ENCODE results near the gene PEX11G. TPM values are rescaled to one million over a fixed set of nuclear protein-coding genes. Genes with fewer than 3 reads are reported as not detected.

Gene PEX11G
- total and polyA plus RNA-seq, 2 of the 8 experiments (the other 6 are each of a cell fraction or from before 2014, with no cell fraction given) = 2.1 to 4.3 TPM

DNA sequence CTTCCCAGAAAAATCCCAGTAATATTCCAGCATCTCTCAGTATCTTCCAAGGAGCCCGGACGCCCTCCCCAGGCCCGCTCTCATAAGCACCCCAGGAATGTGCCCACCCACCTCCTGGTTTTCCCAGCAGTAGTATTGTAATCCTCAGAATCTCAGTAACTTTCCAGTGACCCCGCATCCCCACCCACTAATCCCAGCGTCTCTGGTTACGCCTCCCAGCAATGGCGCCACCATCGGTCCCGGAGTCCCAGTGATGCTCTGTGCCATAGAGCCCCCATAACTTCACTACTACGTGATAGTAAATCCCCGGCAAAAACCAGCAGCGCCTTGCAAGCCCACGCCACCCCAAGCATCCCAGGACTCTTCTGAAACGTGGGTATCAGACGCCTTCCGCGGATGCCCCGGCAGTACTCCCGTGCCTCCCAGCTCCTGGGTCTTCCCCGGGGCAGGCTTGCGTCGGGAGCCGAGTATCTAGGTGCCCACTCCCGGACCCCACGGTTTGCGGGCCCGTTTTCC lies 45.8 kb upstream of the PEX11G start:
- no peak overlapping the region for H4K8ac ChIP-seq (ENCODE audit: extremely low read depth, insufficient read depth, low read length)
- no peaks in the 10 kb centered on the region for H3K79me2 ChIP-seq (ENCODE audit: control insufficient read depth in 1 of 2, insufficient read depth in 2 of 2, low read length in 2 of 2)
- H3K79me1 ChIP-seq (ENCODE audit: low read depth, low read length) = no peaks in the 10 kb centered on the region
- CTCF ChIA-PET (ENCODE audit: partially characterized antibody) = interaction anchor here (0.9 to 1.5 kb wide), 7 partner anchors 10 to 147 kb away, joined by 3 to 6 read pairs (median 3); partner anchors contain the start of genes MCOLN1 and PEX11G
- no peaks in the 10 kb centered on the region; the same call in 1 of the 2 replicates for H3K23me2 ChIP-seq (ENCODE audit: low read depth, low read length)
- FAIRE-seq = no peak
- no peak overlapping the region for H2BK20ac ChIP-seq (ENCODE audit: low read length)
- H3K9me3 ChIP-seq (ENCODE audit: insufficient read depth in 2 of 2, low read depth in 1 of 2, low read length in 1 of 2) = no peaks in the 10 kb centered on the region
- peaks cover 0 to 6% (median 3%) of the 10 kb centered on the region in 4 experiments; a peak in 4 of 7 replicates for H3K4me1 ChIP-seq (replicated peaks in 1 of 4; ENCODE audit: control insufficient read depth in 3 of 4, insufficient read depth in 4 of 4, low read length in 3 of 4)
- H3K4ac ChIP-seq (replicated peaks; ENCODE audit: insufficient read length, low read depth, low read length) = no peak overlapping the region
- no peak overlapping the region for H4K91ac ChIP-seq (replicated peaks; ENCODE audit: insufficient read length, low read length)
- H3K14ac ChIP-seq (ENCODE audit: insufficient read length) = no peak overlapping the region
- no peaks in the 10 kb centered on the region for H4K20me1 ChIP-seq (replicated peaks in 1 of 2; ENCODE audit: control insufficient read depth in 1 of 2, insufficient read depth in 2 of 2, low read length in 2 of 2)
- no peak overlapping the region for H2BK120ac ChIP-seq (replicated peaks; ENCODE audit: low read depth, low read length)
- no peak overlapping the region for H2AK5ac ChIP-seq (ENCODE audit: low read depth, low read length)
- no peak overlapping the region for H3K27ac ChIP-seq (ENCODE audit: low read depth, low read length)
- peak overlapping the region; percentile 80 for H3K18ac ChIP-seq (ENCODE audit: extremely low read depth, low read length)
- DNase-seq (ENCODE audit: low read depth in 1 of 2, low spot score in 2 of 2) = peak; percentile 47 to 83
- H2BK15ac ChIP-seq (ENCODE audit: low read length) = no peak overlapping the region
- POLR2A ChIA-PET (ENCODE audit: partially characterized antibody) = interaction anchor here (1.0 to 7.6 kb wide), 10 partner anchors 10 to 265 kb away, joined by 3 to 80 read pairs (median 5); partner anchors contain the start of genes MCOLN1 and ZNF358
- H2BK12ac ChIP-seq (ENCODE audit: low read depth, low read length) = no peak overlapping the region
- H4K5ac ChIP-seq (ENCODE audit: insufficient read length, low read depth, low read length) = peak overlapping the region; percentile 70
- H3K56ac ChIP-seq (replicated peaks; ENCODE audit: insufficient read length, low read depth, low read length) = peak overlapping the region; percentile 67
- H3K27me3 ChIP-seq (replicated peaks in 1 of 4; ENCODE audit: control insufficient read depth in 3 of 4, extremely low read depth in 1 of 4, insufficient read depth in 3 of 4, low read length in 3 of 4) = no peaks in the 10 kb centered on the region
- H3K36me3 ChIP-seq (ENCODE audit: control insufficient read depth in 2 of 4, insufficient read depth in 4 of 4, low read length in 3 of 4) = peaks cover 0 to 8% (median 3%) of the 10 kb centered on the region in 4 experiments; a peak in 4 of 8 replicates
- peak overlapping the region; percentile 75; the same call in 1 of the 2 replicates for H2BK5ac ChIP-seq (ENCODE audit: low read depth, low read length)
- 2% methylated on average over 23 of the region's 27 CpGs; no CpG with 5 or more reads in 1 of the 2 experiments for WGBS, 2 experiments (ENCODE audit: extremely low coverage in 1 of 2, insufficient coverage in 1 of 2, insufficient read length in 1 of 2, insufficient replicate concordance in 2 of 2, low coverage in 1 of 2, low lambda C conversion rate in 2 of 2, missing lambda C conversion rate in 1 of 2)
- no peak overlapping the region for H2AFZ ChIP-seq (ENCODE audit: low read length)
- H3K4me3 ChIP-seq (ENCODE audit: extremely low read depth in 1 of 4, insufficient read depth in 2 of 4, low read depth in 3 of 4, low read length in 4 of 4) = peak overlapping the region; percentile 76 to 98 (median 93)
- peak overlapping the region; percentile 36 to 58 (median 52) for H3K9ac ChIP-seq (replicated peaks in 1 of 4; ENCODE audit: extremely low read depth in 1 of 4, low read depth in 3 of 4, low read length in 3 of 4)
- peak overlapping the region; percentile 71 to 86 for H3K4me2 ChIP-seq (ENCODE audit: insufficient read depth in 1 of 2, low read depth in 2 of 2, low read length in 2 of 2)
- H3K23ac ChIP-seq (ENCODE audit: insufficient read length) = no peak overlapping the region
- TF ChIP-seq ATF3 (IDR thresholded peaks at IDR 0.05; ENCODE audit: insufficient read depth, low read depth, low read length) = no peak
- no peak for TF ChIP-seq HDAC6 (IDR thresholded peaks at IDR 0.05; ENCODE audit: low read depth, low read length)
- TF ChIP-seq SUZ12 (IDR thresholded peaks at IDR 0.05; ENCODE audit: low read length) = no peak
- no peak for TF ChIP-seq POU5F1 (IDR thresholded peaks at IDR 0.05; ENCODE audit: low read depth, low read length)
- TF ChIP-seq SIX5 (IDR thresholded peaks at IDR 0.05; ENCODE audit: low read depth, low read length) = no peak
- TF ChIP-seq NRF1 (IDR thresholded peaks at IDR 0.05; ENCODE audit: low read depth, low read length) = no peak
- TF ChIP-seq CREB1 (IDR thresholded peaks at IDR 0.05) = no peak
- TF ChIP-seq TBP (IDR thresholded peaks at IDR 0.05; ENCODE audit: low read depth, low read length) = no peak
- no peak for TF ChIP-seq CEBPB (IDR thresholded peaks at IDR 0.05; ENCODE audit: low read depth, low read length)
- 0 out of 2 replicates have a peak, but pooled peaks have one; percentile 35 for TF ChIP-seq TAF1 (IDR thresholded peaks at IDR 0.05; ENCODE audit: low read depth, low read length)
- no peak for TF ChIP-seq PHF8 (conservative IDR thresholded peaks at IDR 0.05; ENCODE audit: low read depth, low read length)
- no peak for TF ChIP-seq RFX5 (IDR thresholded peaks at IDR 0.05; ENCODE audit: borderline replicate concordance, low read depth, low read length)
- no peak; the same call in 1 of the 2 replicates for TF ChIP-seq KDM5A (IDR thresholded peaks at IDR 0.05; ENCODE audit: low read length)
- TF ChIP-seq FOSL1 (IDR thresholded peaks at IDR 0.05; ENCODE audit: insufficient read depth, low read depth, low read length) = no peak
